CD4-positive, CD25-positive, alpha-beta regulatory T cell (primary cell): Measurements from ENCODE around the gene DEAF1. TPM values are rescaled to one million over a fixed set of nuclear protein-coding genes. Genes with fewer than 3 reads are reported as not detected.
A peak's percentile ranks its signal among the peaks of the same experiment; 100 is the strongest.

Source experiments
- ATAC-seq, 2 donors: fragments of 150-1000 bp; cut with Tn5 transposase; one replicate each; pipeline ENCODE4 v1.10.0; 2021; ENCODE audit warnings: low read depth in 2 of 2, moderate number of reproducible peaks in 2 of 2, moderate library complexity in 1 of 2
- DNase-seq, 3 donors: peaks; one replicate each; pipeline versions ENCODE4 v3.0.0 to v3.0.0-alpha.2; 2012 to 2022; ENCODE audit warnings: mixed read lengths in 1 of 3
- H3K27ac ChIP-seq: one replicate; pipeline ENCODE4 v1.7.0; 2013; ENCODE audit warnings: mild to moderate bottlenecking, low read length; ENCODE audit not compliant: insufficient read depth, poor library complexity, severe bottlenecking
- H3K27me3 ChIP-seq: one replicate; pipeline ENCODE4 v1.7.0; 2013; ENCODE audit warnings: low read length; ENCODE audit not compliant: control insufficient read depth, insufficient read depth
- H3K36me3 ChIP-seq: one replicate; pipeline ENCODE4 v1.7.0; 2013; ENCODE audit warnings: mild to moderate bottlenecking, low read length, moderate library complexity; ENCODE audit not compliant: control insufficient read depth, insufficient read depth
- H3K4me1 ChIP-seq: 2 replicates; pipeline ENCODE4 v1.7.0; 2013; ENCODE audit warnings: mild to moderate bottlenecking, low read length; ENCODE audit not compliant: insufficient read depth, control insufficient read depth, poor library complexity, severe bottlenecking
- H3K4me3 ChIP-seq: one replicate; pipeline ENCODE4 v1.7.0; 2013; ENCODE audit warnings: low read depth, mild to moderate bottlenecking, low read length, moderate library complexity
- H3K9me3 ChIP-seq, 2 experiments: 1 replicate in 1 of 2; 2 replicates in 1 of 2; pipeline ENCODE4 v1.7.0; 2013; ENCODE audit warnings: low read length in 2 of 2, mild to moderate bottlenecking in 1 of 2, moderate library complexity in 1 of 2; ENCODE audit not compliant: control insufficient read depth in 2 of 2
- H3K27ac Mint-ChIP-seq, 3 donors: one replicate each; pipeline ENCODE4 v1.8.0; 2020 to 2022; ENCODE audit warnings: mild to moderate bottlenecking in 3 of 3, mixed read lengths in 3 of 3, moderate library complexity in 2 of 3
- H3K27me3 Mint-ChIP-seq: one replicate; pipeline ENCODE4 v1.8.0; 2022; ENCODE audit warnings: mild to moderate bottlenecking, mixed read lengths
- H3K36me3 Mint-ChIP-seq: one replicate; pipeline ENCODE4 v1.8.0; 2020; ENCODE audit warnings: mixed read lengths
- H3K4me1 Mint-ChIP-seq, 4 donors: one replicate each; pipeline ENCODE4 v1.8.0; 2020 to 2022; ENCODE audit warnings: mixed read lengths in 4 of 4, mild to moderate bottlenecking in 1 of 4
- H3K4me3 Mint-ChIP-seq, 4 donors: one replicate each; pipeline ENCODE4 v1.8.0; 2020 to 2022; ENCODE audit warnings: mild to moderate bottlenecking in 4 of 4, mixed read lengths in 4 of 4, moderate library complexity in 3 of 4
- H3K9me3 Mint-ChIP-seq, 7 donors: one replicate each; pipeline ENCODE4 v1.8.0; 2020 to 2022; ENCODE audit warnings: mixed read lengths in 7 of 7, mild to moderate bottlenecking in 3 of 7, moderate library complexity in 2 of 7
- polyA plus RNA-seq, 4 donors: library from polyadenylated mRNA; unstranded; fragments of 300-500 nt; fragmentation: Illumina TruSeq; gene quantifications; one replicate each; pipeline ENCODE4 v1.2.3, GENCODE V29; 2021
- total RNA-seq: library from RNA; stranded (reverse); gene quantifications from one replicate; pipeline ENCODE4 v1.2.3, GENCODE V29; 2022

DEAF1 gene
- total and polyA plus RNA-seq, 5 donors from 2014 or later, result 33.5 to 84.1 (median 37.7) TPM

DNA sequence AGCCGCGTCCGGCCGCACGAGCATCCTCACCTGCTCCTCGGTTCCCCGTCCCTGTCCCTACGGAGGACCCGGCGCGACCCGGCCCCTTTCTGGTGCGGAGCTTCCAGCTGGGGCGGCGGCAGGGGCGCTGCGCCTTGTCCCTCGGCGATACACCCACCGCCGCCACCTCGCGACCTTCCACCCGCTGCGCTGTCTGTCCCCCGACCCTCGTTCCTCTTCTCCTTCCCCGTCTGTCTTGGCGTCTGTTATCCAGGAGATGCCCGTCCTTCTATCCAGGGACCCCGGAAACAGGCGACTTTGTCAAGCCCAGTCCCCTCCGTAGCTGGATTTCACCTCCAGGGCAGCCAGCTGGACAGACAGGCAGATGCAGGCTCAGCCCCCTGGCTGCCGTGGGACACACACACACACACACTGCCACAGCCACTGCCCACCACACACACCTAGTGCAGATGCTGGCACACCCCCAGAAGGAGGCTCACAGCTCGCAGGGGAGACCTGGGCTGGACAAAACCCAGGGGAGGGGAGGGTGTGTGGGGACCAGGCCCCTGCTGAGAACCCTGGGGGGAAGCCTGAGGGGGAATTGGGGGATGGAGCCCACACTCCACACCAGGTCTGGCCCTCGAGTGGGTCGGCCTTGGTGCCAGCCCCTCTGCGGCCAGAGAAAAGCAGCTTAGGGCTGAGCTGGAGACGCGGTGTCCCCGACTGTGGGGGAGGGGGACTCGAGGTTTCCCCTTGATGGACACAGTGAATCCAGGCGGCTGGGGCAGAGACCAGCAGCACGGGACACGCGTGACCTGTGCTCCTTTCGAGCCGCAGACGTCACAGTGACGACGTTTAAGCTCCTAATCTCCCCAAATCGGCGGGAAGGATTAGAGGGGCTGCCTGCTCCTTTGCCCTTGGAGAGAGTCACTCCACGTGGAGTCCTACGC is 57.2 kb downstream of the DEAF1 start:
- Histone ChIP-seq H3K4me3 (no peak overlapping the region), H3K27ac (no peak overlapping the region), H3K4me1 (peaks cover 17% of the 10 kb centered on the region), H3K27me3 (no peaks in the 10 kb centered on the region), H3K36me3 (no peaks in the 10 kb centered on the region), H3K9me3 (no peaks in the 10 kb centered on the region)
- ATAC-seq (peak in 1 of 2 donors; percentile 2), DNase-seq (no peak)
- Mint-ChIP-seq H3K9me3 (no peaks in the 10 kb centered on the region), H3K4me1 (peaks cover 0 to 13% (median 0%) of the 10 kb centered on the region in 4 donors), H3K27me3 (peaks cover 40% of the 10 kb centered on the region), H3K36me3 (no peaks in the 10 kb centered on the region), H3K4me3 (peak overlapping the region in 1 of 4 donors; percentile 63), H3K27ac (no peak overlapping the region)

GRCh38 chr11:637333-637592 is 57.8 kb downstream of the DEAF1 start:
- Mint-ChIP-seq H3K4me3 (peak overlapping the region in 1 of 4 donors; percentile 63), H3K27me3 (peaks cover 46% of the 10 kb centered on the region), H3K4me1 (peaks cover 0 to 13% (median 0%) of the 10 kb centered on the region in 4 donors), H3K36me3 (no peaks in the 10 kb centered on the region), H3K9me3 (no peaks in the 10 kb centered on the region), H3K27ac (no peak overlapping the region)
- Histone ChIP-seq H3K4me3 (no peak overlapping the region), H3K36me3 (no peaks in the 10 kb centered on the region), H3K27me3 (no peaks in the 10 kb centered on the region), H3K4me1 (peaks cover 17% of the 10 kb centered on the region), H3K9me3 (no peaks in the 10 kb centered on the region), H3K27ac (no peak overlapping the region)
- no peak for DNase-seq
- no peak for ATAC-seq

- H3K27me3 Mint-ChIP-seq, result peaks cover 51% of the 10 kb centered on the region
- peak within 1 kb of the TSS in 2 of 4 donors; percentile 21 to 63 for H3K4me3 Mint-ChIP-seq
- Histone ChIP-seq H3K4me3 (no peak within 1 kb of the TSS), H3K9me3 (no peaks in the 10 kb centered on the region), H3K36me3 (no peaks in the 10 kb centered on the region), H3K27ac (no peak within 1 kb of the TSS), H3K27me3 (no peaks in the 10 kb centered on the region), H3K4me1 (peaks cover 17% of the 10 kb centered on the region)
- DNase-seq (no peak), ATAC-seq (no peak)
- H3K9me3 Mint-ChIP-seq, result no peaks in the 10 kb centered on the region
- no peak within 1 kb of the TSS for H3K27ac Mint-ChIP-seq
- peaks cover 0 to 13% (median 0%) of the 10 kb centered on the region in 4 donors for H3K4me1 Mint-ChIP-seq
- no peaks in the 10 kb centered on the region for H3K36me3 Mint-ChIP-seq
Observed at GRCh38 chr11:636511-637332, 58.3 kb downstream of the DEAF1 start, which contains the start of gene DRD4. TSS of gene DRD4 (plus strand) at chr11:637269. CDS start at chr11:637305, 36 bp downstream.

- H3K4me3 Mint-ChIP-seq, result peak overlapping the region in 2 of 4 donors; percentile 9 to 21
- H3K36me3 ChIP-seq, result no peaks in the 10 kb centered on the region
- peaks cover 17% of the 10 kb centered on the region for H3K4me1 ChIP-seq
- ATAC-seq (no peak), DNase-seq (no peak)
- no peaks in the 10 kb centered on the region for H3K27me3 ChIP-seq
- no peaks in the 10 kb centered on the region for H3K36me3 Mint-ChIP-seq
- no peak overlapping the region for H3K4me3 ChIP-seq
- no peak overlapping the region for H3K27ac ChIP-seq
- no peak overlapping the region for H3K27ac Mint-ChIP-seq
- H3K4me1 Mint-ChIP-seq, result peaks cover 0 to 13% (median 0%) of the 10 kb centered on the region in 4 donors
- no peaks in the 10 kb centered on the region for H3K9me3 Mint-ChIP-seq
- H3K9me3 ChIP-seq, result no peaks in the 10 kb centered on the region
- peaks cover 56% of the 10 kb centered on the region for H3K27me3 Mint-ChIP-seq
Observed at GRCh38 chr11:635945-636510, 59.0 kb downstream of the DEAF1 start.

DNA sequence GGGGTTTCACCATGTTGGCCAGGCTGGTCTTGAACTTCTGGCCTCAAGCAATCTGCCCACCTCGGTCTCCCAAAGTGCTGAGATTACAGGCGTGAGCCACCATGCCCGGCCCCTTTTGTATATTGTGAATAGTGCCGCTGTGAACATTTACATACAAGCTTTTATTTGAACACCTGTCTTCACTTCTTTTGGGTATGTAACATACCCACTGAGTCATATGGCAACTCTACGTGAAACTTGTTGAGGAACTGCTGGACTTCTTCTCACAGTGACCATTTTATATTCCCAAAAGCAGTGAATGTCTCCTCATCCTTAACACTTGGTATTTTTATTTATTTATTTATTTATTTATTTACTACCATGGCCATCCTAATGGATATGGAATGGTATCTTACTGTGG is 64.2 kb downstream of the DEAF1 start:
- no peak for DNase-seq
- Histone ChIP-seq H3K27ac (no peak overlapping the region), H3K9me3 (no peaks in the 10 kb centered on the region), H3K27me3 (no peaks in the 10 kb centered on the region), H3K4me1 (peaks cover 10% of the 10 kb centered on the region), H3K4me3 (no peak overlapping the region), H3K36me3 (no peaks in the 10 kb centered on the region)
- Mint-ChIP-seq H3K9me3 (peaks cover 0 to 2% (median 0%) of the 10 kb centered on the region in 7 donors), H3K4me1 (peaks cover 9 to 20% (median 12%) of the 10 kb centered on the region in 4 donors), H3K27ac (peak overlapping the region in 1 of 3 donors; percentile 13), H3K4me3 (no peak overlapping the region), H3K27me3 (peaks cover 58% of the 10 kb centered on the region), H3K36me3 (peaks cover 3% of the 10 kb centered on the region)
- ATAC-seq, result no peak

DNA sequence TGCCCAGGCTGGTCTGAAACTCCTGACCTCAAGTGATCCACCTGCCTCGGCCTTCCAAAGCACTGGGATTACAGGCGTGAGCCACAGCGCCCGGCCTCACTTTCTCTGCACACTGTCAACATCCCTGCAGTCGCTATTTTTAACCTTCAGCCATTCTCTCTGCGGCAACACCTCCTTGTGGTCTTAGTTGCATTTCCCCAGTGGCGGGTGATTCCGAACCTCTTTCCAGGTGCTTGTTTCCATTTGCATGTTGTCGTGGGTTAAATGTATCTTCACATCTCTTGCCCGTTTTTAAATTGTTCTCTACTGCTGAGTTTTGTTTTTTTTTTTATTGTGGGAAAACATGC is 65.8 kb downstream of the DEAF1 start:
- peak in 1 of 2 donors; percentile 30 for ATAC-seq
- peaks cover 3% of the 10 kb centered on the region for H3K36me3 Mint-ChIP-seq
- H3K9me3 Mint-ChIP-seq, result peaks cover 0 to 2% (median 0%) of the 10 kb centered on the region in 7 donors
- peaks cover 45% of the 10 kb centered on the region for H3K27me3 Mint-ChIP-seq
- Histone ChIP-seq H3K4me1 (peaks cover 10% of the 10 kb centered on the region), H3K9me3 (no peaks in the 10 kb centered on the region), H3K27ac (no peak overlapping the region), H3K36me3 (no peaks in the 10 kb centered on the region), H3K27me3 (no peaks in the 10 kb centered on the region), H3K4me3 (no peak overlapping the region)
- peak overlapping the region in 3 of 4 donors; percentile 25 to 60 (median 26) for H3K4me3 Mint-ChIP-seq
- H3K27ac Mint-ChIP-seq, result no peak overlapping the region
- H3K4me1 Mint-ChIP-seq, result peaks cover 9 to 20% (median 12%) of the 10 kb centered on the region in 4 donors
- DNase-seq, result no peak

DNA sequence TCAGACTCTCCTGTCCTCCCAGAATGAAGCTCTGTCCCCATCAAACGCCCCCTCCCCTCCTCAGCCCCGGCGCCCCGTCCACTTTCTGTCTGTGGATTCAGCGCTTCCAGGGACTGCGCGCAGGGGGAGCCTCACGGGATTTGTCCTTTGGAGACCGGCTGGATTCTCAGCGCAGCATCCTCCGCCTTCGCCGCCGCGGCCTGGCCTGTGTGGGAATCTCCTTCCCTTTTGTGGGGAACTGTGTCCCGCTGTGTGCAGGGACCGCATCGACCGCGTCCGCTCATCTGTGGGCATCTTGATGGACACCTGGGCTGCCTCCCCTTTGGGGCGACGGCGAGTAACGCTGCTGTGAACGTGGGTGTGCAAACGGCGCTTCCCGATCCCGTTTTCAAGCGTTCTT is 67.0 kb downstream of the DEAF1 start:
- peak overlapping the region in 1 of 4 donors; percentile 46 for H3K4me3 Mint-ChIP-seq
- H3K9me3 Mint-ChIP-seq, result peaks cover 0 to 2% (median 0%) of the 10 kb centered on the region in 7 donors
- Histone ChIP-seq H3K4me1 (peaks cover 10% of the 10 kb centered on the region), H3K27me3 (no peaks in the 10 kb centered on the region), H3K4me3 (no peak overlapping the region), H3K36me3 (no peaks in the 10 kb centered on the region), H3K9me3 (no peaks in the 10 kb centered on the region), H3K27ac (no peak overlapping the region)
- peaks cover 9 to 20% (median 12%) of the 10 kb centered on the region in 4 donors for H3K4me1 Mint-ChIP-seq
- no peak for ATAC-seq
- H3K27ac Mint-ChIP-seq, result peak overlapping the region in 2 of 3 donors; percentile 56 to 65
- no peak for DNase-seq
- peaks cover 3% of the 10 kb centered on the region for H3K36me3 Mint-ChIP-seq
- peaks cover 44% of the 10 kb centered on the region for H3K27me3 Mint-ChIP-seq
